T-helper 2 cell treated with Interferon-gamma antibody and Interleukin-4, amounts not matched to agents 5 μg/mL and 100 μg/mL, for 36 hours (primary cell): ENCODE measurements around the gene LMLN.

Experiments used
- DNase-seq: peaks from one replicate; pipeline ENCODE4 v3.0.0; 2021; ENCODE audit warnings: low spot score
- H3K27ac Mint-ChIP-seq: one replicate; pipeline ENCODE4 v1.8.0; 2021; ENCODE audit warnings: mild to moderate bottlenecking, mixed read lengths
- H3K27me3 Mint-ChIP-seq: one replicate; pipeline ENCODE4 v1.8.0; 2021; ENCODE audit warnings: low read depth, mixed read lengths
- H3K36me3 Mint-ChIP-seq: one replicate; pipeline ENCODE4 v1.8.0; 2021; ENCODE audit warnings: low read depth, mixed read lengths
- H3K4me1 Mint-ChIP-seq: one replicate; pipeline ENCODE4 v1.8.0; 2021; ENCODE audit warnings: low read depth, mixed read lengths
- H3K4me3 Mint-ChIP-seq: one replicate; pipeline ENCODE4 v1.8.0; 2022; ENCODE audit warnings: mild to moderate bottlenecking, moderate library complexity, mixed read lengths
- H3K9me3 Mint-ChIP-seq: one replicate; pipeline ENCODE4 v1.8.0; 2021; ENCODE audit warnings: mixed read lengths

The LMLN gene

GRCh38 chr3:198092276-198092675 is 132.3 kb downstream of the LMLN start:
- peaks cover 49% of the 10 kb centered on the region for H3K27me3 Mint-ChIP-seq
- peaks cover 7% of the 10 kb centered on the region for H3K9me3 Mint-ChIP-seq
- no peak overlapping the region for H3K4me3 Mint-ChIP-seq
- no peaks in the 10 kb centered on the region for H3K4me1 Mint-ChIP-seq
- no peak for DNase-seq
- no peaks in the 10 kb centered on the region for H3K36me3 Mint-ChIP-seq
- H3K27ac Mint-ChIP-seq, result no peak overlapping the region

DNA sequence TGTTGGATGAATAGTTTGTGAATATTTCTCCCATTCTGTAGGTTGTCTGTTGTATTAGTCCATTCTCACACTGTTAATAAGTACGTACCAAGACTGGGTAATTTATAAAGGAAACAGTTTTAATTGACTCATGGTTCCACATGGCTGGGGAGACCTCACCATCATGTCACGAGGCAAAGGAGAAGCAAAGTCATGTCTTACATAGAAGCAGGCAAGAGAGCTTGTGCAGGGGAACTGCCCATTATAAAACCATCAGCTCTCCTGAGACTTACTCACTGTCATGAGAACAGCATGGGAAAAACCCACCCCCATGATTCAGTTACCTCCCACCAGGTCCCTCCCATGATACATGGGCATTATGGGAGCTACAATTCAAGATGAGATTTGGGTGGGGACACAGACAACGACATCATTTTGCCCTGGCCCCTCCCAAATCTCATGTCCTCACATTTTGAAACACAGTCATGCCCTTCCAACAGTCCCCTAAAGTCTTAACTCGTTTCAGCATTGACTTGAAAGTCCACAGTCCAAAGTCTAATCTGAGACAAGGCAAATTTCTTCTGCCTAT is 133.2 kb downstream of the LMLN start:
- Mint-ChIP-seq H3K36me3 (no peaks in the 10 kb centered on the region), H3K27me3 (peaks cover 39% of the 10 kb centered on the region), H3K27ac (no peak overlapping the region), H3K4me1 (no peaks in the 10 kb centered on the region), H3K4me3 (no peak overlapping the region), H3K9me3 (peaks cover 8% of the 10 kb centered on the region)
- no peak for DNase-seq
